Immature natural killer cell (primary cell): ENCODE results near the gene PAIP2B. TPM values are rescaled to one million over a fixed set of nuclear protein-coding genes. Genes with fewer than 3 reads are reported as not detected.
"Not testable (repeated sequence)": the region's sequence is repeated elsewhere in the genome, so short reads cannot be mapped to it uniquely, and the experiment has no call there.

ENCODE experiments used
- DNase-seq, 3 donors: peaks; one replicate each; pipeline ENCODE4 v3.0.0; 2022; ENCODE audit warnings: mixed read lengths in 1 of 3
- H3K27ac Mint-ChIP-seq, 6 donors: one replicate each; pipeline ENCODE4 v1.8.0; 2020; ENCODE audit warnings: mixed read lengths in 6 of 6, mild to moderate bottlenecking in 5 of 6, inconsistent platforms in 4 of 6, moderate library complexity in 3 of 6
- H3K27me3 Mint-ChIP-seq, 3 donors: one replicate each; pipeline ENCODE4 v1.8.0; 2020 to 2021; ENCODE audit warnings: low read depth in 3 of 3, mild to moderate bottlenecking in 3 of 3, mixed read lengths in 3 of 3, moderate library complexity in 3 of 3, inconsistent platforms in 1 of 3
- H3K36me3 Mint-ChIP-seq, 3 donors: one replicate each; pipeline ENCODE4 v1.8.0; 2020; ENCODE audit warnings: mixed read lengths in 3 of 3, inconsistent platforms in 2 of 3, mild to moderate bottlenecking in 2 of 3
- H3K4me1 Mint-ChIP-seq, 2 donors: one replicate each; pipeline ENCODE4 v1.8.0; 2020; ENCODE audit warnings: inconsistent platforms in 2 of 2, mild to moderate bottlenecking in 2 of 2, mixed read lengths in 2 of 2, moderate library complexity in 1 of 2
- H3K4me3 Mint-ChIP-seq, 5 donors: one replicate each; pipeline ENCODE4 v1.8.0; 2020; ENCODE audit warnings: mild to moderate bottlenecking in 5 of 5, mixed read lengths in 5 of 5, inconsistent platforms in 3 of 5, moderate library complexity in 3 of 5
- H3K9me3 Mint-ChIP-seq, 6 donors: one replicate each; pipeline ENCODE4 v1.8.0; 2020; ENCODE audit warnings: mild to moderate bottlenecking in 6 of 6, mixed read lengths in 6 of 6, inconsistent platforms in 4 of 6, moderate library complexity in 3 of 6
- polyA plus RNA-seq, 3 donors: library from polyadenylated mRNA; unstranded; fragments of 300-500 nt; fragmentation: Illumina TruSeq; gene quantifications; one replicate each; pipeline ENCODE4 v1.2.3, GENCODE V29; 2021

PAIP2B gene
- polyA plus RNA-seq, 3 donors from 2014 or later = 1.3 to 2.5 (median 1.6) TPM

- Mint-ChIP-seq H3K4me1 (no peaks in the 10 kb centered on the region), H3K27me3 (peaks cover 4 to 18% (median 11%) of the 10 kb centered on the region in 3 donors), H3K27ac (no peak overlapping the region), H3K36me3 (no peaks in the 10 kb centered on the region), H3K4me3 (no peak overlapping the region), H3K9me3 (peaks cover 0 to 4% (median 1%) of the 10 kb centered on the region in 6 donors)
- no peak for DNase-seq
These were observed 11.2 kb upstream of the PAIP2B start for GRCh38 chr2:71238089-71238488.

- H3K36me3 Mint-ChIP-seq = no peaks in the 10 kb centered on the region
- H3K4me1 Mint-ChIP-seq = no peaks in the 10 kb centered on the region
- no peak for DNase-seq
- H3K4me3 Mint-ChIP-seq = no peak overlapping the region
- no peak overlapping the region for H3K27ac Mint-ChIP-seq
- peaks cover 4 to 8% (median 5%) of the 10 kb centered on the region in 6 donors for H3K9me3 Mint-ChIP-seq
- peaks cover 7 to 13% (median 7%) of the 10 kb centered on the region in 3 donors for H3K27me3 Mint-ChIP-seq
These were observed 9.2 kb upstream of the PAIP2B start for GRCh38 chr2:71235930-71236587.

GRCh38 chr2:71233072-71233471, 6.2 kb upstream of the PAIP2B start:
- peaks cover 6 to 13% (median 9%) of the 10 kb centered on the region in 3 donors for H3K27me3 Mint-ChIP-seq
- H3K4me1 Mint-ChIP-seq, H3K36me3 Mint-ChIP-seq, DNase-seq, H3K9me3 Mint-ChIP-seq, H3K4me3 Mint-ChIP-seq, H3K27ac Mint-ChIP-seq: not testable (repeated sequence)

- H3K4me1 Mint-ChIP-seq = peaks cover 14 to 20% of the 10 kb centered on the region in 2 donors
- peaks cover 8 to 12% (median 9%) of the 10 kb centered on the region in 3 donors for H3K27me3 Mint-ChIP-seq
- H3K36me3 Mint-ChIP-seq = peaks cover 0 to 5% (median 0%) of the 10 kb centered on the region in 3 donors
- H3K9me3 Mint-ChIP-seq = no peaks in the 10 kb centered on the region
- DNase-seq = no peak
- peak overlapping the region; percentile 87 to 95 (median 90) for H3K27ac Mint-ChIP-seq
- peak overlapping the region; percentile 96 to 98 (median 97) for H3K4me3 Mint-ChIP-seq
These were observed 573 bp downstream of the PAIP2B start for GRCh38 chr2:71226096-71226964.

GRCh38 chr2:71224935-71225334, 2.0 kb downstream of the PAIP2B start:
- Mint-ChIP-seq H3K9me3 (no peaks in the 10 kb centered on the region), H3K4me1 (peaks cover 14 to 20% of the 10 kb centered on the region in 2 donors), H3K27me3 (peaks cover 7 to 8% (median 8%) of the 10 kb centered on the region in 3 donors), H3K36me3 (peaks cover 0 to 5% (median 0%) of the 10 kb centered on the region in 3 donors), H3K27ac (no peak overlapping the region), H3K4me3 (peak overlapping the region in 1 of 5 donors; percentile 98)
- no peak for DNase-seq

GRCh38 chr2:71224457-71224856, 2.4 kb downstream of the PAIP2B start:
- no peaks in the 10 kb centered on the region for H3K9me3 Mint-ChIP-seq
- H3K27me3 Mint-ChIP-seq = peaks cover 7 to 9% (median 8%) of the 10 kb centered on the region in 3 donors
- no peak overlapping the region for H3K4me3 Mint-ChIP-seq
- peaks cover 0 to 5% (median 0%) of the 10 kb centered on the region in 3 donors for H3K36me3 Mint-ChIP-seq
- peaks cover 14 to 20% of the 10 kb centered on the region in 2 donors for H3K4me1 Mint-ChIP-seq
- no peak for DNase-seq
- H3K27ac Mint-ChIP-seq = no peak overlapping the region

- Mint-ChIP-seq H3K9me3 (no peaks in the 10 kb centered on the region), H3K4me3 (no peak overlapping the region), H3K4me1 (peaks cover 14 to 20% of the 10 kb centered on the region in 2 donors), H3K27ac (no peak overlapping the region), H3K36me3 (peaks cover 0 to 5% (median 0%) of the 10 kb centered on the region in 3 donors), H3K27me3 (peaks cover 7 to 9% (median 8%) of the 10 kb centered on the region in 3 donors)
- DNase-seq = no peak
These were observed 3.1 kb downstream of the PAIP2B start for GRCh38 chr2:71223767-71224333.

- no peak for DNase-seq
- no peaks in the 10 kb centered on the region for H3K9me3 Mint-ChIP-seq
- peaks cover 0 to 5% (median 0%) of the 10 kb centered on the region in 3 donors for H3K36me3 Mint-ChIP-seq
- H3K27ac Mint-ChIP-seq = no peak overlapping the region
- peaks cover 0 to 3% of the 10 kb centered on the region in 2 donors for H3K4me1 Mint-ChIP-seq
- peaks cover 0 to 2% (median 2%) of the 10 kb centered on the region in 3 donors for H3K27me3 Mint-ChIP-seq
- no peak overlapping the region for H3K4me3 Mint-ChIP-seq
These were observed 6.2 kb downstream of the PAIP2B start for GRCh38 chr2:71220743-71221142.

GRCh38 chr2:71216501-71216900, 10.4 kb downstream of the PAIP2B start:
- no peaks in the 10 kb centered on the region for H3K4me1 Mint-ChIP-seq
- no peak overlapping the region for H3K27ac Mint-ChIP-seq
- H3K4me3 Mint-ChIP-seq = no peak overlapping the region
- DNase-seq = no peak
- H3K9me3 Mint-ChIP-seq = no peaks in the 10 kb centered on the region
- H3K27me3 Mint-ChIP-seq = peaks cover 0 to 2% (median 2%) of the 10 kb centered on the region in 3 donors
- H3K36me3 Mint-ChIP-seq = no peaks in the 10 kb centered on the region

GRCh38 chr2:71215447-71215846, 11.5 kb downstream of the PAIP2B start:
- H3K4me3 Mint-ChIP-seq = no peak overlapping the region
- no peaks in the 10 kb centered on the region for H3K36me3 Mint-ChIP-seq
- no peaks in the 10 kb centered on the region for H3K9me3 Mint-ChIP-seq
- DNase-seq = no peak
- no peak overlapping the region for H3K27ac Mint-ChIP-seq
- H3K4me1 Mint-ChIP-seq = no peaks in the 10 kb centered on the region
- H3K27me3 Mint-ChIP-seq = peaks cover 0 to 2% (median 0%) of the 10 kb centered on the region in 3 donors

- peaks cover 2 to 5% (median 2%) of the 10 kb centered on the region in 3 donors for H3K27me3 Mint-ChIP-seq
- H3K4me3 Mint-ChIP-seq = no peak overlapping the region
- no peaks in the 10 kb centered on the region for H3K4me1 Mint-ChIP-seq
- H3K27ac Mint-ChIP-seq = no peak overlapping the region
- H3K9me3 Mint-ChIP-seq = no peaks in the 10 kb centered on the region
- DNase-seq = no peak
- H3K36me3 Mint-ChIP-seq = peaks cover 0 to 8% (median 0%) of the 10 kb centered on the region in 3 donors
These were observed 14.6 kb downstream of the PAIP2B start for GRCh38 chr2:71212336-71212735.

GRCh38 chr2:71210292-71210691, 16.6 kb downstream of the PAIP2B start:
- Mint-ChIP-seq H3K4me1 (no peaks in the 10 kb centered on the region), H3K36me3 (peaks cover 0 to 8% (median 0%) of the 10 kb centered on the region in 3 donors), H3K9me3 (no peaks in the 10 kb centered on the region), H3K4me3 (no peak overlapping the region), H3K27me3 (peaks cover 2 to 5% (median 2%) of the 10 kb centered on the region in 3 donors), H3K27ac (no peak overlapping the region)
- DNase-seq = no peak

- no peak for DNase-seq
- Mint-ChIP-seq H3K27ac (peak overlapping the region in 1 of 6 donors; percentile 1), H3K4me3 (no peak overlapping the region), H3K9me3 (no peaks in the 10 kb centered on the region), H3K36me3 (peaks cover 0 to 8% (median 0%) of the 10 kb centered on the region in 3 donors), H3K27me3 (peaks cover 2 to 5% (median 2%) of the 10 kb centered on the region in 3 donors), H3K4me1 (no peaks in the 10 kb centered on the region)
These were observed 18.1 kb downstream of the PAIP2B start for GRCh38 chr2:71208756-71209155.

- DNase-seq = no peak
- H3K4me3 Mint-ChIP-seq = no peak overlapping the region
- H3K9me3 Mint-ChIP-seq = no peaks in the 10 kb centered on the region
- no peak overlapping the region for H3K27ac Mint-ChIP-seq
- H3K4me1 Mint-ChIP-seq = no peaks in the 10 kb centered on the region
- peaks cover 0 to 8% (median 0%) of the 10 kb centered on the region in 3 donors for H3K36me3 Mint-ChIP-seq
- H3K27me3 Mint-ChIP-seq = peaks cover 2 to 5% (median 2%) of the 10 kb centered on the region in 3 donors
These were observed 19.3 kb downstream of the PAIP2B start for GRCh38 chr2:71207601-71208000.
